Measurements from ENCODE around the gene ECT2. TPM values are rescaled to one million over a fixed set of nuclear protein-coding genes. Genes with fewer than 3 reads are reported as not detected.

ECT2 gene, protein sequence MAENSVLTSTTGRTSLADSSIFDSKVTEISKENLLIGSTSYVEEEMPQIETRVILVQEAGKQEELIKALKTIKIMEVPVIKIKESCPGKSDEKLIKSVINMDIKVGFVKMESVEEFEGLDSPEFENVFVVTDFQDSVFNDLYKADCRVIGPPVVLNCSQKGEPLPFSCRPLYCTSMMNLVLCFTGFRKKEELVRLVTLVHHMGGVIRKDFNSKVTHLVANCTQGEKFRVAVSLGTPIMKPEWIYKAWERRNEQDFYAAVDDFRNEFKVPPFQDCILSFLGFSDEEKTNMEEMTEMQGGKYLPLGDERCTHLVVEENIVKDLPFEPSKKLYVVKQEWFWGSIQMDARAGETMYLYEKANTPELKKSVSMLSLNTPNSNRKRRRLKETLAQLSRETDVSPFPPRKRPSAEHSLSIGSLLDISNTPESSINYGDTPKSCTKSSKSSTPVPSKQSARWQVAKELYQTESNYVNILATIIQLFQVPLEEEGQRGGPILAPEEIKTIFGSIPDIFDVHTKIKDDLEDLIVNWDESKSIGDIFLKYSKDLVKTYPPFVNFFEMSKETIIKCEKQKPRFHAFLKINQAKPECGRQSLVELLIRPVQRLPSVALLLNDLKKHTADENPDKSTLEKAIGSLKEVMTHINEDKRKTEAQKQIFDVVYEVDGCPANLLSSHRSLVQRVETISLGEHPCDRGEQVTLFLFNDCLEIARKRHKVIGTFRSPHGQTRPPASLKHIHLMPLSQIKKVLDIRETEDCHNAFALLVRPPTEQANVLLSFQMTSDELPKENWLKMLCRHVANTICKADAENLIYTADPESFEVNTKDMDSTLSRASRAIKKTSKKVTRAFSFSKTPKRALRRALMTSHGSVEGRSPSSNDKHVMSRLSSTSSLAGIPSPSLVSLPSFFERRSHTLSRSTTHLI
- total RNA-seq: 6.0 and 6.9 TPM in 2 replicates

GRCh38 chr3:172750368-172751174, at the start of gene ECT2:
TSS of gene ECT2 (plus strand) at chr3:172750726. CDS start at chr3:172754531, 3,805 bp downstream.

DNA sequence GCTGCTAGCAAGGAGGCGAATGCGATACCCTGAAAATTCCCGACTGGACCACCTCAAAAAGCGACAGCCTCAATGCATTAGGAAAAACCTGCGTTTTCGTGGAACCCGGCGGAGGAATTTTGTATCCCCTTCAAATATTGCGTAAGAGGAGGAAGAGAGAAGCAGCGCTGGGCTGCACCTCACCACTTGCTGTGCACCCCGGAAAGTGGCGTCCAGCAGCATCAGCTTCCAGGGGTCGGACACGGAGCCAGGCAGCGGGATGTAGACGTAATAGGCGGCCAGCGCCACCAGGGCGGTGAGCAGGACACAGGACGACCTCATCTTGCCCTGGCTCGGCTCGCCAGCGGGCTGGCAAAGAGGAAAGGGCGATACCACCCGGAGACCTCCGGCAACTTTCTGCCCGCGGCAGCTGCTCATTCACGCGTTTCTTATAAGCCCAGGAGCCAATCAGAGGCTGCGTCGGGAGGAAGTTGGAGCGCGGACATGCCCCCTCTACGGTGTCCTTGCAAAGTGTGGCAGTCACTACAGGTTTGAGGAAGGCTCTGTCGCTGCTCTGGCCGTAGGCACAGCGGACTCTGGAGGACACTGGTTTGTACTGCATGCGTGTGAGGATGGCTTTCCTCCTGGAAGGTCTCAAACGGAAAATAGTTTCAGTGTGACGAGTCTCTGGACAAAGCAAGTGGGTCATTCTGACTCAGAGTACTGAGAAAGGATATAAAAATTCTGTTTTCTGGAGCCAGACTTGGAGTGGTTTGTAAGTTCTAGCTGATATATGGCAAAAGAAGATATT, 39.7 kb upstream of the ECT2 start, which contains the start of gene NCEH1:
NCEH1 (minus strand) TSS at position 404 of the 790 bp plus-strand sequence; CDS start at position 321, 83 bp downstream.

Other genes starting within 250 kb of the ECT2 start
- gene TNFSF10, start 227.3 kb upstream of the ECT2 start, total RNA-seq: not detected in 2 replicates
- gene NCEH1, start 39.7 kb upstream of the ECT2 start, total RNA-seq: 1.4 and 2.1 TPM in 2 replicates

All from pericardium fibroblast (primary cell).